NK-92 treated with Interleukin-12 subunit alpha and Interleukin-12 subunit beta, amount 100 ng/mL, for 24 hours (cell line): Measurements from ENCODE around the gene PTPRN2.

Experiments used
- DNase-seq: peaks from one replicate; lab custom pipeline; 2025; lab: John Stamatoyannopoulos, UW

Gene PTPRN2

DNA sequence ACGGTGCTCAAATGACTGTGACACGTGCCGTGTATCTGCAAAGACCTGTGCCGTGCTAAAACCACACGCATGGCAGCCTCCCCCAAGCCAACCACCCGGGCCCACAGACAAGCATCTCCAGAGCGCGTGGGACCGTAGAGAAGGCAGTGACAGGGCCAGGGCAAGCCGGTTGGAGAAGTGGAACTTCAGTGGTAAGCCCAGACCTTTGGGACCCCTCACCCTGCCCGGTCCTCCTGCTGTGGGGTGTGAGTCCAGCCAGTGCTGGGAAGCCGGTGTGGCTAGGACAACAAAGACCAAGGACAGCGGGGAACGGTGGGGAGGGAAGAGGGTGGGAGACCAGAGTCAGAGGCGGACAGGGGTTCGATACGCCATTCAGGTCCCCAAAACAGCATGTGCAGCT lies 774.6 kb downstream of the PTPRN2 start:
- no peak for DNase-seq

DNA sequence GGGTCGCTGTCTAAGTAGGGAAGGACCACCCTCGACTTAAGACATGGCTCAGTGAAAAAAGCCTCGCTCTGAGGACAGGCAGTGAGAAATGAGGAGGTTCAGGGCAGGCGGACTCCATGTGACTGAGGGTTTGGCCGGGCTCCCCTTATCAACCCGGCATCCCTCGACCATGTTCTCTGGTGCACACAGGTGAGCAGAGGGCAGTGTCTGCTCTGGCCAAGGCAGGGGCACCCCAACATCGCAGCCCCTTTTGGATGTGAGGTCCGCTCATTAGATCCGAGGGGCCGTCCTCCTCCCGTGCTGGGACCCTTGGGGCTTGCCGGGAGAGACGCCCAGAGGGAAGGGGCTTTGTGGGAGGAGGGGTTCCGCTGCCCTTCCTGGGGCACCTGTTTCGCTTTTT lies 775.7 kb downstream of the PTPRN2 start:
- no peak for DNase-seq

DNA sequence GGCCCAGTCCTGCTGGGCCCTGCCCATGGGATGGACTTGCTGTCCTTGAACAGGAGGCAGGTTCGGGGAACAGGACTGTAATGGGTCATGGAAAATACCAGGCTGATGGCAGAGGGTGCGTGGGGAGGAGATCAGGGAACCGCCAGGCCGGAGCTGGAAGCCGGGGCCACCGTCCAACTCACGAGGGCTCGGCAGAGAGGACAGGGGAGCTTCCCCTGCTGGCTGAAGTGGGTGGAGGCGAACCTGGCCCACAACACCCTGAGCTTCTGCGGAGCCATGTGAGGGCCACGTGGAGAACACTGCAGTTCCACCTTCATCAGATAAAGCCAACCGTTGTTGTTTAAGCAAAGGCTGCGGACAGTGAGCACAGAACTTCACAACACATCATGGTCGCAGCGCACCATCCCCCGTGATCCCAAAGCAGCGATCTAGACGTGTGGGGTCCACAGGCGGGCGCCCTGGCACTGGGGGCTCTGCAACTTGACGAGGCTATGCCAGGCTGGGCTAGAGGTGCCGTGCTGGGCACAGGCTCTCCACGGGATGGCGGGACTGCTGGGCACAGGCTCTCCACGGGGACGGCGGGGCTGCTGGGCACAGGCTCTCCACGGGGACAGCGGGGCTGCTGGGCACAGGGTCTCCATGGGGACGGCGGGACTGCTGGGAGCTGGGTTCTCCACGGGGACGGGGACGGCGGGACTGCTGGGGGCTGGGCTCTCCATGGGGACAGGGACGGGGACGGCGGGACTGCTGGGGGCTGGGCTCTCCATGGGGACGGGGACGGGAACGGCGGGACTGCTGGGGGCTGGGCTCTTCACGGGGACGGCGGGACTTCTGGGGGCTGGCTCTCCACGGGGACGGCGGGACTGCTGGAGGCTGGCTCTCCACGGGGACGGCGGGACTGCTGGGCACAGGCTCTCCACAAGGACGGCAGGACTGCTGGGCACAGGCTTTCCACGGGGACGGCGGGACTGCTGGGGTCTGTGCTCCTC lies 777.5 kb downstream of the PTPRN2 start:
- no peak for DNase-seq

DNA sequence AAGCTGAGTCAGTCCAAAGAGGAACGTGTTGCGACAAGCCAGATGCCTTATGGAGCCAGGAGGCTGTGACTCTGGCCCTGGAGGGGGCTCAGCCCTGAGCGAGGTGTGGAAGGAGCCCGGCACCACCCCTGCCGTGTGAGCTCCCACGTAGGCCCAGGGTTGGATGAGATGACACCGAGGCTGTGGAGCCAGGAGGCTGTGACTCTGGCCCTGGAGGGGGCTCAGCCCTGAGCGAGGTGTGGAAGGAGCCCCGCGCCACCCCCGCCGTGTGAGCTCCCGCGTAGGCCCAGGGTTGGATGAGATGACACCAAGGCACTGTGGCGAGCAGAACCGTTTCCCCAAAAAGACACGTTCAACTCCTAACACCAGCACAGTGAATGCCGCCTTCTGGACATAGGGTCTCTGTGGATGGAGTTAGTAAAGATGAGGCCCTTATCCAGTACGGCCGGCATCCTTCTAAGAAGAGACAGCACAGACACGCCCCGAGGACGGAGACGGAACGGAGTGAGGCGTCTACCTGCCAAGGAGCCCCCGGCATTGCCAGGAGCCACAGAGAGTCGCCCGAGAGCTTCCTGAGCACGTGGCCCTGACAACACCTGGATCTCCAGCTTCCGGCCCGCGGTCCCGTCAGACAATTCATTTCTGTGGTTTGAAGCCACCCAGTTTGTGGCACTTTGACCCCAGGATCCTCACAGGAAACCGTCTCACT lies 778.3 kb downstream of the PTPRN2 start:
- no peak for DNase-seq

DNA sequence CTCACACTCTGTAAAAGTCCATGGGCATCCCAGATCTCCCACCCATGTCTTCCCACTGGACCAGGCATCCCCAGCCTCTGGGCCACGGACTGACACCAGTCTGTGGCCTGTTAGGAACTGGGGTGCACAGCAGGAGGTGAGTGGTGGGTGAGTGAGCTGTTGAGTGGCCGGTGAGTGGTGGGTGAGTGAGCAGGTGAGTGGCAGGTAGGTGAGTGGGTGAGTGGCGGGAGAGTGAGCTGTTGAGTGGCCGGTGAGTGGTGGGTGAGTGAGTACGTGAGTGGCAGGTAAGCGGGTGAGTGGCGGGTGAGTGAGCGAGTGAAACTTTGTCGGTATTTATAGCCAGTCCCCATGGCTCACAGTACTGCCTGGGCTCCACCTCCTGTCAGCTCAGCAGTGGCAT lies 779.6 kb downstream of the PTPRN2 start:
- DNase-seq, result no peak

DNA sequence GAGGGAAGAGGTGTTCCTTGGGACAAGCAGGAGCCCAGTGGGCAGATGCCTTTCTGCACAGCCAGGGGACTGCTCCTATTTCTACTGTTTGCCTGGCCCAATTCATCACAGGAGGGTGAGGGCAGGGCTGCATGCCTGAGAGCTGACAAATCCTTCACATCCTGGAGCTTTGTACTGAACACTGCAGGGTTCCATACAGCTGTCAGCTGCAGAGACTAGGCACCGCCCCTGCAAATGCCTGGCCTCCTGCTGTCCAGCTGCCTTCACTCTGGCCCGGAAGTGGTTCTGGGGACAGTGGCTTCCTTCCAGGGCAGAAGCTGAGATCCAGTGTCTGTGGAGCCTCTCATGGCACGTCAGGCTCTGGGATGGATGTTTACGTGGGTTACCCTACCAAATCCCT lies 780.1 kb downstream of the PTPRN2 start:
- no peak for DNase-seq

DNA sequence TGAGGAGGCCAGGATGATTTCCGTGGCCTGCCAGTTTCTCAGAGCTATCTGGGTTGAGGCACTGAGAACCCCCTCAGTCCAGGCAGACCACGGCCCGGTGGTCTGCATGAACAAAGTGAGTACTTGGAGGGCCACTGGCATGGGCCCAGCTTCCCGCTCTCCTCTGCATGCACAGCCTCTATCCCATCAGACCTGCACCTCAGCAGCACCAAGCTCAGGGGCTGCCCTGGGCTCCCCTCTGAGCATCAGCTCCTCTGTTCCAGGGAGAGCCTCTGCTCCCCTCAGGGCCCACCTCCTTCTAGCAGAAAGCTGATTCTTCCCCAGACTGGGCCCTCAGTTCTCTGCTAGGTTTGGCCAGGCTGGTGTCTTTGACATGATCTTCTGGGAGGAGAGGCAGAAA lies 780.9 kb downstream of the PTPRN2 start:
- DNase-seq, result no peak

DNA sequence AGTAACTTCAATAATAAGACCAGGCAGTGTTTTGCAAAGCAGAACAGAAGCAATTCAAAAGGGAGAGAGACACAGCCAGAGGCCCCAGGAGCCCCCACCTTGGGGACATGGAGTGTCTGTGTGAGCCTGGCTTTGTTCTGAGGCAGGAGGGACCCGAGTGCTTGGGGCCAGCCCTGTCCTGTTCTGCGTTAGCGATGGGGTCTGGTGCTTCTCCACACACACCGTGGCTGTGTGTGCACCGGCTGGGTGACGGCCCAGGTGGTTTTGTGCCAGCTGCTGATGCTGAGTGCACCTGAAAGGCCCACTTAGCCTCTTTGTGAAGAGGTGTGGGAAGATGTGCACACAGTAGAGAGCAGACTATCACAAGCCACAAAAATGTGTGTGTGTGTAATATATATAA lies 781.9 kb downstream of the PTPRN2 start:
- DNase-seq, result no peak

DNA sequence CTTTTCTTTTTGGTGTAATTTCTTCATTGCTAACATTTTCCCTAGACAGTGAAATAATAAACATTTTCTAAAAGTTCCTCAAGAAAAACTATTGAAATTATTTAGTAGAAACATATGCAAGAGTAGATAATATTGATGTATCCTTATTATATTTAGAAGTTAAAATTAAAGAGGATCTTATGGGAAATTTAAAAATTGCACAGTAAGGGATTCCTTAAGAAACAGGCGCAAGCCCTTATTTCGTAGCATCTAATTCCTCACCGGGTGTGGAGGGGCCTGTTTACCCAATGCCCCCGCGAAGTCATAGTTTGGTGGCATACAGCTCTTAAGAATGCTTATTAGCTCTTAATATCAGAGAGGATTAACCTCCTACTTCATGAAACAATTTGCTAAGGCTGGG lies 783.7 kb downstream of the PTPRN2 start:
- DNase-seq, result no peak

DNA sequence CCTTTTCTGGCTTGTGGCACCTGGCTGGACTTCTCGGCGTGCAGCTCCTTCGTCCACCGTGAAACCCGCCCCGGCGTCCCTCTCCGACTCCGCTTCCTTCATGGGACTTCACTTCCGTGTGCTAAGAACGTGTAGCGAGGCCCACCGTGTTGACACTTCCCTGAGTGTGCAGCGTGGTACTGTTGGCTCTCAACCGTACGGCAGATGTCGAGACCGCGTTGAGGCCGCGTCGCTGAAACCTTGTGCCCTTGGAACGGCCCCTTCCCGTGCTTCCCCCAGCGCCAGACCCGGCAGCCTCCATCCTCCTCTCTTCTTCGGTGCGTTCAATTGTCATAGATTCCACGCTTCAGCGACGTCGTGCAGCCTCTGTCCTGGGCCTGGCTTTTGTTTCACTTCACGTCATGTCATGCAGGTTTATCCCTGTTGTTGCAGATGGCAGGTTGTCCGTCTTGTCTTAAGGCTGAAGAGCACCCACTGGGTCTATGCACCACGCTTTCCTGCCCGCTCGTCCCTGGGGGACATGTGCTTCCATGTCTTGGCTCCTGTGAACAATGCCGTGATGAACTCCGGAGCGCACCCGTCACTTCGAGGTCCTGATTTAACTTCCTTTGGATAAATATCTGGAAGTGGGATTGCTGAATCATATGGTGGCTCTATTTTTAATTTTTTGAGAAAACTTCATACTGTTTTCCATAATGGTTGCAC lies 785.5 kb downstream of the PTPRN2 start:
- DNase-seq, result no peak

DNA sequence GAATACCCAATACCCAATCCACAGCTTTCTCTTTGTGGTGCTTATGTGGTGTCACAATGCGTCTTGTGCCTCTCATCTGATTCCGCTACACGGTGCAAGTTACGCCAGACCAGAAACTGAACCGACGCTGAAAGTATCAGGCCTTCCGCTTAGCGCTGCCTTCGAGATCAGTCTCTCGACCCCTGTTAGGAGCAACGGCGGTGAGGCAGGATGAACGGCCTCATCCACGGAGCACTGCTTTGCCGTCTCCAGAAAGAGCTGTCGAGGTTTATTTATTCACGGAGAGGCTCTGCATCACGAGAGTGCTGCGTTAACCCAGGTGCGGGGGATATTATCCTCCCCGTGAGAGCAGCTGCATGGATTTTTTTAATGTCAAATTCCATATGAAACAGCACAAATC lies 786.5 kb downstream of the PTPRN2 start:
- DNase-seq, result no peak

DNA sequence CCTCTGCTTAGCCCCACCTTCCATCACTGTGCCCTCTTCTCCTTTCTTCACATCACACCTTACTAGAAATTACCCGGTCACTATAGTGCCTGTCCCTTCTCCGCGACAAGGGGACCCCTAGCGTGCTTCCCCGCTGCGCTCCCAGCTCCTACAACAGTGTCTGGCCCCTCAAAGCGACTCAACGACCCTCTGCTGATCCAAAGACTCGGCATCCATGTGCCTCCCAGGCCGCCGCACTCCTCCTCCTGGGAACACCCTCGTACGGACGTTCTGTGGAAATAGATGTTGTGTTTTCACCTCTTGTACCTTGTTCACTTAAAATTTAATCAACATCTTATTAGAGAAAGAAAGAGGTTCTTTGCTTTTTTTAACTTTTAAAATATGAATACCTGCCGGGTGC lies 787.3 kb downstream of the PTPRN2 start:
- DNase-seq, result no peak

DNA sequence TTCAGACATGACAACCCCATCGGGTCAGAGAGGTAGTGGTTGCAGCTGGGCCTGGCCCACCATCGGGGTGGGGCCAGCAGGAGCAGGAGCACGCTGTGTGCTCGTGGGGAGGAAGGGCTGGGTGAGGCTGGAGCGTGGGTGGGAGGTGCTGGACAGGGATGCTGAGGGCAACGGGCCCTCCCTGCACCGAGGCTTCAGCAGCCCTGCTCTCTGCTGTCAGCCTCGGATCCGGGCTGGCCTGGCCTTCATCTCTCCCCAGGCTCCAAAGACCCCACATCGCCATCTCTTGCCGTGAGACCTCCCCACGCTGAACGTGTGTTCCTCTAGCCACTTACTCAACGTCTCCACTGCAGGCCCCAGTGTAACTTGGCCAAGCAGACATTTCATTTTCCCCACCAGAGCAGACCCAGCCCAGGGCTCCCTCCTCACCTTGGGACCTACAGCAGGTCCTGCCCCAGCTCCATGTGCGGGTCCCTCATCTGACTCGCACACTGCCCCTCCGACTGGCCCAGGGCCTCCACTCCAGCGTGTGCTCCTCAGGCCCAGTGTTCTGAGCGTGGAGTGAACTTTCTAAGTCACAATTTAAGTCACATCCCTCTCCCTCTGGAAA lies 788.4 kb downstream of the PTPRN2 start:
- no peak for DNase-seq

DNA sequence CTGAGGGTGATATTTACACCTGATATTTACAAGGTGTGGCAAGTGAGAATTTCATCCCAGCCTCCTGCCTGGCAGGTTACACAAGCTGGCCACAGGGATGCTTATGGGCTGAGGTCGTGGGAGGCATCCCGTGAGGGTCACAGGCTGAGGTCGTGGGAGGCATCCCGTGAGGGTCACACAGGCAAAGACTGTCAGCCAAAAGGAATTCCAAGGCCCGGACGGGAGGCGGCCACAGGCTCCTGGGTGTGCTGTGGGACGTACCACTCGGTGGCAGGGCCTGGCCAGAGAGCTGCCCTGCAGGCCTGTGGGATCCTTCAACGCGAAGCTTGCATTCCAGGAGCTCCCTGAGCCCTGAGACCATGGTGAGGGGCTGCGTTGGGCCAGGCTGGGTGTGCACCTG lies 790.3 kb downstream of the PTPRN2 start:
- DNase-seq, result no peak

DNA sequence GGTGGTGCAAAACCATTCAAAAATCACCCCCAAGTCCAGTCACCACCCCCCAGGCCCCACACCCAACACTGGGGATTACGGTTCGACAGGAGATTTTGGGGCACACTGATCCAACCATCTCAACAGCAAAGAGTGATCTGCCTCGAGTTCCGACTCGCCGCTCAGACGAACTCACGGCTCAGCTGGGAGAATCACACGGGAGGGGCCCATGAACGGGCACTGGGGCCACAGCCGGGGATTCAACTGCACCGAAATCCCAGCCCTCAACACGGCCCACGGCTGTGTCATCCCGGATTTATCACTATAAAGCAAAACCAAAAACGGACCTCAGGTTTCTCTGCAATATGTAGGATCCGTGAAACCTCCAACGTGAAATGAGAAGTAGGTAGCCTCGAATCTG lies 790.8 kb downstream of the PTPRN2 start:
- DNase-seq, result no peak

DNA sequence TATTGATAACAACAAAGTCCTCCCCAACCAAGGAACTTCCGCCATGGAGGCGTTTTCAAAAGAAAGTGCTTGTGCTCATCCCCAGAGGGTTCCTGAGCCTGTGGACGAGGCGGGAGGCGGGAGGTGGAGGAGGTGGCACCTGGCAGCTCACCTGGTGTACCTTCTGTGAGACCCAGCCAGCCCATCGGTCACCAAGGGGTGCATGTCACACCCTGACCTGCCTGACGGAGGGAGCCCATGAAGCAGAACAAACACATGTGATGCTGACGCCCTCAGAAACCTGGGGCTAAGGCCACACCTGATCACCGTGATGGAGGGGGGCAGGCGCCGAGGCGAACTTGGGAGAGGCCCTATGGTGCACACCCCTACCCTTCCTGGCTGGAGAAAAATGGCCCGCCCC lies 792.0 kb downstream of the PTPRN2 start:
- no peak for DNase-seq

DNA sequence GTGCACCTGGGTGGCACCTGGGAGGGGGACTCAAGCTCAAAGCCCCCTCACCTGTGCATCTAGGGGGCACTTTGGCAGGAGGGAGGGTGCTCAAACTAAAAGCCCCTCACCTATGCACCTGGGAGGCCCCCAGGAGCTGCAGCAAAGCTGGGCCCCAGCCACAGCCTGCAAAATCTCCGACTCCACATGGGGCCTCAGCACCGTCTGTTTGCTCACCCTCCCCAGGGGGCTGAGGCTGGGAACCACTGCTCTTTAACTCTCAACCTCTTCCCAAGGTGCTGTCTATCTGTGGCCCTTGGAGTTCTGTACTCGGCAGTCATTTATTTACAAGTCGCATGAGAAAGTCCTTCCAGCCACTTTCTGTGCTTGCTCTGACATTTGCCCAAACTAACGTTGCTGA lies 792.4 kb downstream of the PTPRN2 start:
- DNase-seq, result no peak

DNA sequence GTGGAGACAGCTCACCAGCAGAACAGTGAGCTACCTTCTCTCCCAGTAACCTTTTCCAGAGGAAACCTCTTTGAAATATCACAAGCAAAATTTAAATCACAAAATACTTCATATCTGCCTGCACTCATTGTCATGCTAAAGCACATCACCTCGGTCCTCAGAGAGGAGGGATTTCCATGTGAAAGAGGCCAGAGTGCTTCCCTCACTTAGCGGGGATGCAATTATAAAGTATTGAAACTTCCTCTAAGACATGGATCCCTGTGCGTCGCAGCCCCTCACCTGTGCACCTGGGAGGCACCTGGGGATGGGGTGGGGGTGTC lies 792.9 kb downstream of the PTPRN2 start:
- DNase-seq, result no peak

DNA sequence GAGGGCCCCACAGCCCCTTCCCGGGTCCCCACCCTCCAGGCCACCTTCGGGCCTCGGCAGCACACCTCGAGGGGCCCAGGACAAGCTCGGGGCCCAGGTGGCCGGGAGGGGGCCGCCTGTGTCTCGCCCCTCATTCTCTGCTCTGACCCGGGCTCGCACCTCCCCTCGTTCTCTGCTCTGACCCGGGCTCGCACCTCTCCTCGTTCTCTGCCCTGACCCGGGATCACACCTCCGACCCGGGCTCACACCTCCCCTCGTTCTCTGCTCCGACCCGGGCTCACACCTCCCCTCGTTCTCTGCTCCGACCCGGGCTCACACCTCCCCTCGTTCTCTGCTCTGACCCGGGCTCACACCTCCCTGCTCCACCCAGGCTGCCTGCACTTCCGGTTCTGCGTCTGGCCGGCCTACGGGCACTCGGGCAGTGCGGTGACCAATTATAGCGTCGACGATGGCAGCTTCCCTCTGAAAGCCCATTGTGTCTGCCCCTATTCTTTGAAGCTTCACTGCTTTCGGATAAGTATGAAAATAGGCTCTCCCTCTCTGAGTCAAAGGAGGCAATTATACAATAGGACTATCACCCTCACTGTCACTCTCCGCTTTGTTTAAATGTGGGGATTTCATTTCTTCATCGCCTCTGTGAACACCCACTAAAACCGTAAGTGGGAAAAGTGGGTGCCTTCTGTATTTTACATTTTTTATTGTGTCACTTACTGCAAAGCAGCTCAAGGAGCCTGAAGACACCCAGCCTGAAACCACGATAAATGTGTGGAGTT lies 793.5 kb downstream of the PTPRN2 start:
- no peak for DNase-seq

DNA sequence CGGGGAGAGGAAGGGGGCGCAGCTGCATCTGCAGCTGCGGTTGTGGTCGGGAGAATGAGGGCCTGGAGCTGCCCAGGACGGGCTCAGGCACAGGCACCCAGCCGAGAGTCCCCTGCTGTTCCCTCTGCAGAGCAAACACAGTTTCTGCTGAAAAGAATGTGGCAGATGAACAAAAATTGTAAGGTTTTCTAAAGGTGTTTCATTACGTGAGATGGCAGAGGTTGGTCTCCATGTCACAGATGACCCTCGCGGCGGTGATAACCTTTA lies 794.6 kb downstream of the PTPRN2 start:
- DNase-seq, result no peak

DNA sequence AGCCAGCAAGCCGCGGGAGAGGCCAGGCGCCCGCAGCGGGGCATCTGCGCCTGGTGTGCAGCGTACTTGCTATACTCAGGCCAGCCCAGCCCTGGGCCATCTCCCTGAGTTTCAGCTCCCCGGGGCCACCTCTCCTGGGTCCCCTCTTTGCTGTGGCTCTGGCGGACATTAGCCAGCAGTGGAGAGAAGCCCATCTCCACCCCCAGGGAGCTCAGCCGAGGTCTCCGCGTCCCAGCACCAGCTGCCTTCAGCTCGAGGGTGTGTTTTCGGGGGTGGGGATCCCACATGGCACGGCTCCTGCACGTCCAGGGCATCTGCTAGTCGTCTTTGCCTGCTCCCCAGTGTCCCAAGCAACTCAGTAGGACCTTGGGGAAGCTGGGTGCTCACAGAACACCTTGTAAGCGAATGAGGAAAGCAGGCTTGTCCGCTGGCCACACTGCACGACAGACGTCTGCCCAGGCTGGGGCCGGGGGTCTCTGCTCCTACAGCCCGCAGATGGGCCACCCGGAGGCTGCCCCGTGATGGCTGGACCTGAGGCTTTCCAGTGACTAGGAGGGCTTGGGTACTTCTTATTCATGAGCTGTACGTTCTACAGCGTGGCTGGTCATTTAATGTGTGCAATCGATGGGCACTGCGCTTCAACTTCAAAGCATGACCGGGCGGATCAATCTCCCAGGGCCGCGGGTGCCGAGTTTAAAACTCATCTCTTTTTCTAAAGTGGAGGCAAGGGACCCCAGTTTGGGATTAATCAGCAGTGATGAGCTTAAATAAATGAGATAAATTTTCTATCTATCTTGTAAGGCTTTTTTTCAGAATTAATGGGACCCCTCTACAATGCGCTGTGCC lies 795.2 kb downstream of the PTPRN2 start:
- no peak for DNase-seq
